ENCODE measurements around the gene CCDC27.

DNA sequence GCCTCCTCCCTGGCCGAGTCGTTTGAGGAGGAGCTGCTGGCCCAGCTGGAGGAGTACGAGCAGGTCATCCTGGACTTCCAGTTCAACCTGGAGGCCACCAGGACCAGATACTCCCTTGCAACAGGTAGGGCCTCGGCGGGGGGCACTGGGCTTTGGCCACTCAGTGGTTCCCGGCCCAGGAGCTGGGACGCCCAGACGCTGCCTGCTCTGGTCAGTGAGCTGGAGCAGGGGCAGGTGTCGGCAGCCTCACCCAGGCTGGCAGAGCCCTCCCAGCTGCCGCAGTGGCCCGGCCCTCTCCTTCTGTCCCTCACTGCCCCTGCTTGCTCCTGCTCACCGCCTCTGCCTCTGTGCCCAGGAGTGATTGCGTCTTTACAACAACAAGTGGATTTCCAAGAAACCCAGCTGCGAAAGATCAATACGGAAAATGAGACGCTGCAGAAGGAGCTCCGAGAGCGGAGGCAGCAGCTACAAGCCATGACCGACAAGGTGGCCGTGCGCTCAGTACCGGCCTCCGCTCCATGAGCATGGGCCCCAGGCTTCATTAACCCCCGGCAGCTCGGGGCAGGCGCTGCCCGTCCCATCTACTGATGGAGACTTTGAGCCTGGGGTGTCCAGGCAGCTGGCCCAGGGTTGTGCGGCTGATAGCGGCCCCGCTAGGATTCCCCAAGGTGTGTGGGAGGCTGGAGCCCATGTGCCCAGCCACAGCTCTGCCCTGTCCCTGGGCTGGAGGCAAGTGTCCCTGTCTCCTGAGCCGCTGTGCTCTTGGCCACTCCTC lies 11.3 kb downstream of the CCDC27 start:
- no peak for TF ChIP-seq GATA2 (IDR thresholded peaks at IDR 0.05; ENCODE audit: low read depth, low read length)
- TF ChIP-seq GATA3 (IDR thresholded peaks at IDR 0.05; ENCODE audit: low read depth, low read length): no peak

Data from SH-SY5Y (cell line).